Endothelial cell of umbilical vein (primary cell): Measurements from ENCODE around the gene CD247. TPM values are rescaled to one million over a fixed set of nuclear protein-coding genes. Genes with fewer than 3 reads are reported as not detected.

ENCODE experiments used
- BruUV-seq: library from RNA; stranded (reverse); fragments of 400-500 nt; replicated peaks from 2 replicates; lab custom pipeline; 2021; lab: Mats Ljungman, UMichigan
- CTCF ChIA-PET: fragments of 300-600, 350-600 bp; sonication (Branson Sonifier 250); formaldehyde crosslinking; loops from one replicate; lab custom pipeline; 2021; ENCODE audit warnings: antibody characterized with exemption, inconsistent platforms; lab: Charles Lee
- POLR2A ChIA-PET: fragments of 300-600, 350-600 bp; sonication (Branson Sonifier 250); formaldehyde crosslinking; loops from one replicate; lab custom pipeline; 2021; ENCODE audit warnings: antibody characterized with exemption, inconsistent platforms; lab: Charles Lee
- DNase-seq: peaks from one replicate; pipeline ENCODE4 v3.0.0-alpha.2; 2011; ENCODE audit warnings: low read depth, low spot score
- FAIRE-seq: peaks from 2 replicates; lab custom pipeline; 2011; peaks lifted over from hg19 to GRCh38; lab: Jason Lieb, UNC
- H2AFZ ChIP-seq: 2 replicates; pipeline ENCODE4 v1.6.0; 2012; ENCODE audit warnings: low read depth, low read length, control low read depth, inconsistent platforms
- H3K27ac ChIP-seq: 2 replicates; pipeline ENCODE4 v1.5.1; 2011; ENCODE audit warnings: low read depth, mild to moderate bottlenecking, control low read depth, low read length, moderate library complexity; ENCODE audit not compliant: insufficient read depth
- H3K27me3 ChIP-seq, 2 experiments: 2 replicates each; pipeline versions ENCODE4 v1.6.0 to v1.6.1; 2011; ENCODE audit warnings: low read length in 2 of 2, mixed read lengths in 1 of 2; ENCODE audit not compliant: control insufficient read depth in 2 of 2, insufficient read depth in 2 of 2
- H3K36me3 ChIP-seq, 2 experiments: 2 replicates in 1 of 2; 3 replicates in 1 of 2; pipeline ENCODE4 v1.5.1; 2011; ENCODE audit warnings: low read length in 2 of 2, mild to moderate bottlenecking in 1 of 2, moderate library complexity in 1 of 2; ENCODE audit not compliant: control insufficient read depth in 2 of 2, insufficient read depth in 2 of 2; ENCODE audit errors: extremely low read depth in 1 of 2
- H3K4me1 ChIP-seq: 3 replicates; pipeline ENCODE4 v1.5.1; 2011; ENCODE audit warnings: mild to moderate bottlenecking, low read length; ENCODE audit not compliant: control insufficient read depth, insufficient read depth; ENCODE audit errors: extremely low read depth
- H3K4me2 ChIP-seq: 2 replicates; pipeline ENCODE4 v1.6.1; 2011; ENCODE audit warnings: low read length, control low read depth, mixed read lengths; ENCODE audit not compliant: insufficient read depth
- H3K4me3 ChIP-seq, 3 experiments: fragments of 200-600 bp in 1 of 3; sonication (generic), shearing (Covaris generic) in 1 of 3; replicated peaks in 1 of 3; 2 replicates each; pipeline ENCODE4 v1.5.1; 2011 to 2016; ENCODE audit warnings: control low read depth in 3 of 3, low read length in 3 of 3, mild to moderate bottlenecking in 2 of 3, inconsistent platforms in 1 of 3, low read depth in 1 of 3, moderate library complexity in 1 of 3; ENCODE audit not compliant: insufficient read depth in 1 of 3
- H3K79me2 ChIP-seq: 2 replicates; pipeline ENCODE4 v1.6.0; 2012; ENCODE audit warnings: low read length, inconsistent platforms; ENCODE audit not compliant: control insufficient read depth, insufficient read depth
- H3K9ac ChIP-seq: replicated peaks from 2 replicates; pipeline ENCODE3; 2011; ENCODE audit warnings: low read length, control low read depth; ENCODE audit not compliant: insufficient read depth; ENCODE audit errors: extremely low read depth
- H3K9me1 ChIP-seq: replicated peaks from 3 replicates; pipeline ENCODE4 v1.6.0; 2011; ENCODE audit warnings: mild to moderate bottlenecking, low read length; ENCODE audit not compliant: control insufficient read depth, insufficient read depth; ENCODE audit errors: extremely low read depth
- H3K9me3 ChIP-seq: replicated peaks from 2 replicates; pipeline ENCODE4 v1.5.1; 2012; ENCODE audit warnings: low read length, inconsistent platforms; ENCODE audit not compliant: control insufficient read depth, insufficient read depth
- H4K20me1 ChIP-seq: replicated peaks from 2 replicates; pipeline ENCODE3; 2011; ENCODE audit warnings: mild to moderate bottlenecking, low read length; ENCODE audit not compliant: control insufficient read depth, insufficient read depth; ENCODE audit errors: extremely low read depth
- EZH2 ChIP-seq: IDR thresholded peaks from 2 replicates; pipeline ENCODE4 v1.6.1; 2012; ENCODE audit warnings: borderline replicate concordance, low read depth, mild to moderate bottlenecking, moderate library complexity, low read length, inconsistent platforms; ENCODE audit not compliant: severe bottlenecking
- FOS ChIP-seq: IDR thresholded peaks from 2 replicates; pipeline ENCODE4 v1.6.1; 2011; ENCODE audit warnings: mild to moderate bottlenecking, low read length, moderate library complexity, borderline replicate concordance; ENCODE audit not compliant: insufficient read depth
- GATA2 ChIP-seq: IDR thresholded peaks from 2 replicates; pipeline ENCODE4 v1.7.0; 2011; ENCODE audit warnings: low read depth, mild to moderate bottlenecking, moderate library complexity, mixed read lengths, low read length; ENCODE audit not compliant: insufficient read length, insufficient read depth
- JUN ChIP-seq: IDR thresholded peaks from 2 replicates; pipeline ENCODE4 v1.6.1; 2011; ENCODE audit warnings: borderline replicate concordance, low read depth; ENCODE audit not compliant: insufficient read length, insufficient read depth
- MYC ChIP-seq: IDR thresholded peaks from one replicate; pipeline ENCODE4 v1.6.1; 2011; ENCODE audit warnings: mild to moderate bottlenecking, low read depth, low read length
- POLR2A ChIP-seq: IDR thresholded peaks from 2 replicates; pipeline ENCODE4 v1.6.1; 2012; ENCODE audit warnings: low read depth, mild to moderate bottlenecking, control low read depth, low read length
- POLR2AphosphoS5 ChIP-seq: IDR thresholded peaks from 2 replicates; pipeline ENCODE4 v1.6.1; 2012; ENCODE audit warnings: low read depth, mild to moderate bottlenecking, control low read depth, low read length, moderate library complexity; ENCODE audit not compliant: insufficient read depth
- dilution Hi-C: fragments of 300-500 bp; cut with MboI; formaldehyde crosslinking; loops from one replicate; pipeline ENCODE4 v1.15.0; 2019; ENCODE audit warnings: low sequenced_read_pairs; ENCODE audit not compliant: extremely low pct_ligation_motif_present
- intact Hi-C: fragments of 100-400 bp; cut with micrococcal nuclease; formaldehyde crosslinking; loops from one replicate; pipeline ENCODE4 v1.10.0; 2022
- polyA plus RNA-seq, 4 experiments: library from polyadenylated mRNA; depleted of rRNA in 3 of 4; stranded (reverse) in 3 of 4; unstranded in 1 of 4; fragments of >200 nt; gene quantifications; 2 replicates each; pipeline versions ENCODE4 v1.2.1 to v1.2.3, GENCODE V29; 2011 to 2012; ENCODE audit warnings: missing spikeins in 1 of 4
- total RNA-seq: library from RNA; stranded (reverse); gene quantifications from 2 replicates; pipeline ENCODE4 v1.2.3, GENCODE V29; 2021
- TF ChIP-seq, protein P1 (sequence below), 2 donors: IDR thresholded peaks; 1 replicate in 1 of 2; 2 replicates in 1 of 2; pipeline ENCODE4 v1.5.1; 2011; ENCODE audit warnings: low read length in 2 of 2, mild to moderate bottlenecking in 2 of 2, moderate library complexity in 2 of 2, control low read depth in 1 of 2, inconsistent platforms in 1 of 2, low read depth in 1 of 2; ENCODE audit not compliant: insufficient read depth in 1 of 2; ENCODE audit errors: extremely low read depth in 1 of 2

Gene CD247
- total and polyA plus RNA-seq, 2 donors (not counting 3 experiments of a cell fraction or from before 2014, with no cell fraction given), result not detected

GRCh38 chr1:167469280-167469965, 48.9 kb downstream of the CD247 start:
- dilution Hi-C loops, result no loop called here
- Histone ChIP-seq H3K9me1 (no peaks in the 10 kb centered on the region), H3K9ac (no peak overlapping the region), H3K4me3 (no peak overlapping the region), H3K27me3 (peaks cover under 1 to 4% of the 10 kb centered on the region in 2 experiments), H3K4me1 (no peaks in the 10 kb centered on the region), H3K27ac (no peak overlapping the region), H3K4me2 (no peak overlapping the region), H4K20me1 (no peaks in the 10 kb centered on the region), H3K79me2 (no peaks in the 10 kb centered on the region), H3K9me3 (no peaks in the 10 kb centered on the region), H3K36me3 (no peaks in the 10 kb centered on the region), H2AFZ (no peak overlapping the region)
- ChIA-PET CTCF (interaction anchor here (1.0 to 1.9 kb wide), 3 partner anchors 22 to 72 kb away, joined by 3 to 5 read pairs (median 4); no protein-coding TSS in a partner anchor), POLR2A (no interaction called here)
- FAIRE-seq (no peak), DNase-seq (no peak)
- TF ChIP-seq FOS (no peak), POLR2A (no peak), EZH2 (no peak), GATA2 (no peak), POLR2AphosphoS5 (no peak), JUN (no peak), MYC (no peak)
- TF ChIP-seq, protein P1, sequence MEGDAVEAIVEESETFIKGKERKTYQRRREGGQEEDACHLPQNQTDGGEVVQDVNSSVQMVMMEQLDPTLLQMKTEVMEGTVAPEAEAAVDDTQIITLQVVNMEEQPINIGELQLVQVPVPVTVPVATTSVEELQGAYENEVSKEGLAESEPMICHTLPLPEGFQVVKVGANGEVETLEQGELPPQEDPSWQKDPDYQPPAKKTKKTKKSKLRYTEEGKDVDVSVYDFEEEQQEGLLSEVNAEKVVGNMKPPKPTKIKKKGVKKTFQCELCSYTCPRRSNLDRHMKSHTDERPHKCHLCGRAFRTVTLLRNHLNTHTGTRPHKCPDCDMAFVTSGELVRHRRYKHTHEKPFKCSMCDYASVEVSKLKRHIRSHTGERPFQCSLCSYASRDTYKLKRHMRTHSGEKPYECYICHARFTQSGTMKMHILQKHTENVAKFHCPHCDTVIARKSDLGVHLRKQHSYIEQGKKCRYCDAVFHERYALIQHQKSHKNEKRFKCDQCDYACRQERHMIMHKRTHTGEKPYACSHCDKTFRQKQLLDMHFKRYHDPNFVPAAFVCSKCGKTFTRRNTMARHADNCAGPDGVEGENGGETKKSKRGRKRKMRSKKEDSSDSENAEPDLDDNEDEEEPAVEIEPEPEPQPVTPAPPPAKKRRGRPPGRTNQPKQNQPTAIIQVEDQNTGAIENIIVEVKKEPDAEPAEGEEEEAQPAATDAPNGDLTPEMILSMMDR (IDR thresholded peaks at IDR 0.05; ENCODE audit: extremely low read depth in 1 of 2, insufficient read depth in 1 of 2, low read depth in 1 of 2, low read length in 2 of 2), result no peak
- no TSS peak for BruUV-seq
- intact Hi-C loops, result no loop called here
